Activated naive CD4-positive, alpha-beta T cell (primary cell): ENCODE measurements around the gene PERP.
"Not testable (repeated sequence)": the region's sequence is repeated elsewhere in the genome, so short reads cannot be mapped to it uniquely, and the experiment has no call there.

Experiments
- DNase-seq, 4 experiments: peaks; one replicate each; lab custom pipeline; 2025; lab: John Stamatoyannopoulos, UW

PERP gene

DNA sequence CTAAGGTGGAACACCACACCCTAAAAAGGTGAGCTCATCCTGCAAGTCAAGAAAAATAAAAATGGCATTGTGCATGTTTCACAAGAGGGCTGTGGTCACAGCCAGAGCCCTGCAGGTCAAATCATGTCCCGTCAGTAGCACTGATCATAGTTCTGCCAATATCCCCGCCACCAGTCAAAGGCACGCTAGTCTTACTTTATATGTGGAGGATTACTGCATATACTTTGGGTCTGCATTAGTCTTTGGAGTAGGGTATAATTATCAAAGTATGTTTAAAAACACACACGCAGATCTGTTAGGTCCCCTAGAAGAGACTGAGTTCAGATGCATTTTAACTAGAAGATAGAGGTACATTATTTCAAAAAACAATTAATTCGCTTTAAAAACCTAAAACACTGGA, 1.8 kb downstream of the PERP start:
- DNase-seq, result no peak

- no peak for DNase-seq
Measured at GRCh38 chr6:138104618-138105213, 2.5 kb downstream of the PERP start.

DNA sequence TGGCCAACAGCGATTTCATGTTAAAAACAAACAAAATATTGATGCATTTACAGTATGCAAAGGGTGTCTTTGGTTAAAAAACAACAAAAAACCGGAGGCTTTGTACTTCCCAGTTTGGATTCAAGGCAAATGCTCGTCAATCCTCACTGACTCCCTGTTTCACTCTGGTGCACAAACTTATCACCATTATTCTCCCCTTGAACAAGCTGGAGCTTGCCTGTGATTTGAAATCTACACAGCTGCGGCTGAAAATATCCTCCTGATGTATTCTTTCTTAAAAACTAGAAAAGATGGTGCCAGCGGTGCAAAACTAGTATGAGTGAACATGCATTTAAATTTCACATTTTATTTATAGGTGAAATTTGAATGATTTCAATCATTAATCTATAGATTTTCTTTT, 3.3 kb downstream of the PERP start:
- DNase-seq, result no peak

DNA sequence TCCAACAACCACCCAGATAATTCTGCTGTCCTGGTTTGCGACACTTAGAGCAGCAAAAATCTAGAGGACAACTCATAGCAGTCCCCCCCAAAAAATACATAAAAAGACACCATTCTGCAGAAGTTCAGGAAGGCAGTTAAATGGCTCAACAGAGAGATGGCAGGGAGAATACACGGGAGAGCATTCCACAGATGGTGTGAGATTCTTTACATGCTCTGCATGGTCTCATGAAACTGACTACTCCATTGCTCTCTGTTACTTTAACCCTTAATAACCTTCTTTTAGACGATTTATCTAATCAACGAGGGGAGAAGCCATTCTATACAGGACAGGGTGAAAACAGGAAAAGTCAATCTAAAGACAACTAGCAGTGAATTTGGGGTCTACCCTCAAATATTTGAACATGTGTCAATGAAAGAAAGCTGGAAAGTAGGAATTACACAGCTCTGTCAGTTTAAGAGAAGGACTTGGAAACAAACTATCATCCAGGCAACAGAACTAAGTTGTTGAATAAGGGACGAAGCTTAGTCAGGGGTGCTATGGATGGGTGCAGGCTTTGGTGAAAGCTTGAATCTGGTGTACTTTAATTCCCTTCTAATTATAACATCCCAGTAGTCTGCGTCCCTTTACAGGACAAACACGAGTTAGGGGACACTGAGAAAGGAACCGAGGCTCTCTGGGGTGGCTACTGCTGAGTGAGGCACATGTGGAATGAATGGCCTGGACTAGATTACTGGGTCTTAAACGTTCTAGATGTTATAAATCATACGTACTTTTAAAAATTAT, 5.1 kb downstream of the PERP start:
- no peak for DNase-seq

GRCh38 chr6:138099832-138100231, 7.4 kb downstream of the PERP start:
- DNase-seq, result no peak

GRCh38 chr6:138098306-138098705, 8.9 kb downstream of the PERP start:
- no peak for DNase-seq

GRCh38 chr6:138094260-138094659, 13.0 kb downstream of the PERP start:
- DNase-seq, result no peak

- DNase-seq, result no peak
Measured at GRCh38 chr6:138093632-138094031, 13.6 kb downstream of the PERP start.

- no peak for DNase-seq
Measured at GRCh38 chr6:138092686-138093085, 14.5 kb downstream of the PERP start.

DNA sequence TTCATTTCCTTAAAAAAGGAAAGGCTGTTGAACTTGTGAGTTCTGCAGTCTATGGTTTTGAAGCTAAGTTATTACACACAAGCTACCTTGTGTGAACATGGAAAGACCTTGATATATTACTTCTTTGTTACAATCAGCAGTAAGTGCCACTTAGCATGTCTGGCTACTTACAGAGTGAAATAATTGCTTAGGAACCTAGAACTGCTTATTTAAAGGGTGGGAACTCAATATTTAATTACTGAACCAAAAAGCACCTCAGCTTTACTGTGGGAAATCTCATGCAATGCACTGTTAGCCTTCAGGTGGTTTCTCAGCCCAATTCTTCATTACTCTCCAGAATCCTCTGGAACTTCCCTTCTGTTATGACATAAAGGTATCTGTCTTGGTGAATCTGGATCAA, 17.9 kb downstream of the PERP start:
- no peak for DNase-seq

GRCh38 chr6:138088326-138088762, 18.9 kb downstream of the PERP start:
- DNase-seq, result no peak

DNA sequence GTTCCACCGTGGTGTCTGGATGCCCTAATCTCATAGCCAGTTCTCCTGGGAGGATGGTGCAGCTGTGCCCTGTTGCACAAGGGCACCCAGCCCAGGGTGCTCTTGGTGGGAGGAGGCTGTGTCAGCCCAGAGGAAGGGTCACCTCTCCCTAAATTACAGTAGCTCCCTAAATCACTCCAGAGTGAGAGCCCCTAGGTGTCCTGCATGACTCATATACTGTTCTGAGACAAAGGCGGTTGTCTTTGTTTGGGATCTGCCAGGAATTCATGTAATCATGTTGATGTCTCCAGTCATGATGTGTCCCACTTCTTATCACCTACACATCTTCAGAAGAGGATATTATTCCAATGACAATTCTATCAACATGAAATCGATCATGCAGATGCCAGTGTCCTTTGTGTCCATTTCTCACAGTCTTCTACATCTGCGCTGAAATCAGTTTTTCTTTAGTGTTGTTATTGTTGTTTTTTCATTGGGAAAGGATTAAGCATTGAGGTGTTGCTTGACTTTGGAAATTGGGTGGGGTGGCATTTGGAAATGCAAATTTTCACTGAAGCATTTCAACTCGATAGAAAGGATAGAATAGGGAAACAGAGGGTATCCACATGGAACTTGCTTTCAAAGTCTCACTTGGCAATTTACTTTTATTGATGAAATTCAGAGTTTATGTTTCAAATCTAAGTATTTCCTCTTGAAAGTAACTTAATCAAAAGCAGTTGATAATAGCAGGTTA, 19.5 kb downstream of the PERP start:
- no peak for DNase-seq

DNA sequence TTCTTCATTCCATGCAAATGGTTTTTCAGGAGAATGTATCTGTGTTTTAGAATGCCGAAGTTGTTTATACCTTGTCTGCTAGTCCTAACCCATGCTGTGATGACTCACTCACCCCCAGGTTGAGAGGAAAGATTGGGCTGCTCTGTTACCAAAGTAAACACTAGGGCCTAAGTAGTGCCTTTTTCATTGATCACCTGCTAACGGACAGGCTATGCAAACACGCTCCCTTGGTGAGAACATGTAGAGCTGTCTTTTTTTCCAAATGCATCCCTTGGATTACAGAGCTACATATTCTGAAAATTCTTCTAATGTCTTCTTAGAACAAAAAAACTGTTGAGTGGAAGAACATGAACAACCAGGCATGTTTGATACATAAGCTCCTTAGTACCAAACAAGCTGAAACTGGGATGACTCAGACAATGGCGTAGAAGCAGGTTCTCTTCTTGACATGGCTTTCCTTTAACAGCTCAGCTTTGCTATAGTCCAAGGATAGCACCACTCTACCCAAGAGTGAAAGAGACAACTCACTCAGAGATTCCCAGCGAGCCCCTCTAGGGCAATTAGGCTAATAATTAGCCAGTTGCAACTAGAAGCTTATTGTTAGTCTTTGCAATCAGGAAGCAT, 20.5 kb downstream of the PERP start:
- no peak for DNase-seq

GRCh38 chr6:138085839-138086222, 21.4 kb downstream of the PERP start:
- DNase-seq, result no peak

- no peak for DNase-seq
Measured at GRCh38 chr6:138084904-138085838, 22.0 kb downstream of the PERP start.

GRCh38 chr6:138082232-138082631, 25.0 kb downstream of the PERP start:
- no peak for DNase-seq

DNA sequence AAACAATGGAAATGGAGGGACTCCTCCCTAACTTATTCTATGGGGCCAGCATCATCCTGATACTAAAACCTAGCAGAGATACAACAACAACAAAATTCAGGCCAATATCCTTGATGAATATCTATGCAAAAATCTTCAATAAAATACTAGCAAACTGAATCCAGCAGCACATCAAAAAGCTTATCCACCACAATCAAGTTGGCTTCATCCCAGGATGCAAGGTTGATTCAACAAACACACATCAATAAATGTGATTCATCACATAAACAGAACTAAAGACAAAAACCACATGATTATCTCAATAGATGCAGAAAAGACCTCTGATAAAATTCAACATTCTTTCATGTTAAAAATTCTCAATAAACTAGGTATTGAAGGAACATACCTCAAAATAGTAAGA, 27.7 kb downstream of the PERP start:
- DNase-seq, result not testable (repeated sequence)

DNA sequence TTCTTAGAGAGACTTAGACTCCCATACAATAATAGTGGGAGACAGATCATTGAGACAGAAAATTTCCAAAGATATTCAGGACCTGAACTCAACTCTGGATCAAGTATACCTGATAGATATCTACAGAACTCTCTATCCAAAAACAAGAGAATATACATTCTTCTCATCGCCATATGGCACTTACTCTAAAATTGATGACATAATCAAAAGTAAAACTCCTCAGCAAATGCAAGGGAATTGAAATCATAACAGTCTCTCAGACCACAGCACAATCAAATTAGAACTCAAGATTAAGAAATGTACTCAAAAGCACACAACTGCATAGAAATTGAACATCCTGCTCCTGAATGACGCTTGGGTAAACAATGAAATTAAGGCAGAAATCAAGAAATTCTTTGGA, 28.7 kb downstream of the PERP start:
- no peak for DNase-seq

- DNase-seq, result no peak
Measured at GRCh38 chr6:138073264-138073663, 34.0 kb downstream of the PERP start.

DNA sequence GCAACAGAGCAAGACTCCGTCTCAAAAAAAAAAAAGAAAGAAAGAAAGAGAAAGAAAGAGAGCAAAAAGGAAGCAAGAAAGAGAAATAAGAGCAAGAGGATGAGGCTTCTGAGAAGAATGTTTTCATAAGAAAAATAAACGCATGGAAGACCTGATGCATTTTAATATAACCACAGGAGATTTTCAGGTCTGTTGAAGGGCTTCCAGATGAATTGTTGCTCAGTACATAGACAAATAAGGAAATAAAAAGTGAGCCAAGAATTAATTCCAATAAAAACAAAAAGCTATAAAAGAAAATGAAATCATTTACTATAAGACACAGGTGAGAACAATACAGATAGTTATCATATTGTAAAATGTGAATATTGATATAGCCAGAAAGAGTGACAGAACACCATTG, 43.5 kb downstream of the PERP start:
- DNase-seq, result no peak

GRCh38 chr6:138054982-138055381, 52.2 kb downstream of the PERP start:
- DNase-seq, result no peak

DNA sequence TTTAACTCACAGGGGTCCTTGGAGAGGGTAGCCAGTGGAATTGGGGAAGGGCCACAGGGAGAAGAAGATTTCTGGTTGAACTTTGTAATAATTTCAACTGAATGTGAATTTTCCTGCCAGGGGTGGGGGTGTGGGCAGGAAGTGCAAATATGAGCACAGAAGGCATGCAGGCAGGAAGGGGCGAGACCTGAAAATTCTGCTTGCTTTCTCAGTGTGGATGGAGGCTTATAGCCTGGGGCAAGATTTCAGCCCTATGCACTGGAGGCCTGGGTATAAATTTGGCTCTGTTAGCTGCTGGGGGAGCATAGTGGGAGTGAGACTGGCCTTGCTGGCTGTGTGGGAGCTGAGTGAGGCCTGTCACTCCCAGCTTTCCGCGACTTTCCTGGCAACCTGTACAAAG, 54.4 kb downstream of the PERP start:
- DNase-seq, result no peak
